Fibroblast of pulmonary artery (primary cell): ENCODE results near the gene CXCR6.

Experiments
- DNase-seq: peaks from one replicate; pipeline ENCODE4 v3.0.0-alpha.2; 2010; ENCODE audit warnings: low read depth
- H3K4me3 ChIP-seq: replicated peaks from 2 replicates; pipeline ENCODE4 v1.5.1; 2011; ENCODE audit warnings: low read depth, mild to moderate bottlenecking, control low read depth, low read length, moderate library complexity
- CTCF ChIP-seq: IDR thresholded peaks from 2 replicates; pipeline ENCODE4 v1.5.1; 2011; ENCODE audit warnings: mild to moderate bottlenecking, control low read depth, low read length, inconsistent platforms; ENCODE audit errors: missing control alignments

The CXCR6 gene

GRCh38 chr3:45974686-45975085 is 31.4 kb downstream of the CXCR6 start:
- no peak for TF ChIP-seq CTCF
- H3K4me3 ChIP-seq, result no peak overlapping the region

GRCh38 chr3:45975686-45976085 is 32.4 kb downstream of the CXCR6 start:
- no peak for DNase-seq
- TF ChIP-seq CTCF, result no peak
- no peak overlapping the region for H3K4me3 ChIP-seq

More at GRCh38 chr3:45974686-45975085, 31.4 kb downstream of the CXCR6 start:
- no peak for DNase-seq

- no peak for TF ChIP-seq CTCF
- DNase-seq, result no peak
- no peak overlapping the region for H3K4me3 ChIP-seq
These were observed 33.2 kb downstream of the CXCR6 start for GRCh38 chr3:45976191-45977091.

GRCh38 chr3:45978006-45978761 is 34.9 kb downstream of the CXCR6 start:
- TF ChIP-seq CTCF, result no peak
- no peak for DNase-seq
- no peak overlapping the region for H3K4me3 ChIP-seq

- H3K4me3 ChIP-seq, result no peak overlapping the region
- no peak for DNase-seq
- no peak for TF ChIP-seq CTCF
These were observed 36.1 kb downstream of the CXCR6 start for GRCh38 chr3:45979378-45979777.

- no peak overlapping the region for H3K4me3 ChIP-seq
- no peak for TF ChIP-seq CTCF
- DNase-seq, result no peak
These were observed 37.1 kb downstream of the CXCR6 start for GRCh38 chr3:45980229-45980813.
